SK-N-MC (cell line): Measurements from ENCODE around the gene CTPS2.

Experiments
- EZH2 ChIP-seq: fragments of 200-600 bp; sonication (generic); IDR thresholded peaks from one replicate; pipeline ENCODE4 v1.6.1; 2017; ENCODE audit warnings: antibody characterized with exemption
- POLR2AphosphoS5 ChIP-seq: IDR thresholded peaks from 2 replicates; pipeline ENCODE4 v1.6.1; 2012; ENCODE audit warnings: mild to moderate bottlenecking, low read depth, low read length, borderline replicate concordance

DNA sequence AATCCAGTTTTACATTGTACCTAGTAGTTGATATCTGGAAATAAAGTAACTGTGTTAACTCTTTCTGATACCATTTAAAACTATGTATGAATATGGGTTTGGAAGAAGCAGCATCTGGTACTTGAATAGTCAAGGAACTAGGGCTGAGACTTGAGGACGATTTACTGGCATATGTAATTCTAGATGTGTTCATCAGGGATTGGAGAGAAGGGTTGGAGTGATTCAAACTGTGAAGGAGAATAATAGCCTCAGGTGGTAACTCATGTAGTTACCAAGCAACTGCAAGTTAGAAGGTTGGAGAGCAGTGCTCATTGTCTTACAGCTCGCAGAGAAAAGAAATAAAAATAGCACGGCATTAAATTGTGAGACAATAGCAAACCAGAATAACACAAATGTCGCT is 44.3 kb upstream of the CTPS2 start:
- TF ChIP-seq EZH2 (no peak), POLR2AphosphoS5 (no peak)
